Liver (tissue), 9 donors: Measurements from ENCODE around the gene CTNNA2. TPM values are rescaled to one million over a fixed set of nuclear protein-coding genes. Genes with fewer than 3 reads are reported as not detected.

ENCODE experiments used
- DNase-seq: peaks from one replicate; pipeline ENCODE4 v3.0.0-alpha.2; 2017; ENCODE audit warnings: low spot score
- H3K27ac ChIP-seq, 2 donors: one replicate each; pipeline ENCODE4 v1.7.0; 2013; ENCODE audit warnings: inconsistent platforms in 2 of 2, low read length in 2 of 2, control low read depth in 1 of 2, low read depth in 1 of 2, mild to moderate bottlenecking in 1 of 2
- H3K27me3 ChIP-seq, 4 donors: one replicate each; pipeline versions ENCODE4 v1.6.1 to v1.7.0; 2013; ENCODE audit warnings: low read length in 3 of 4, inconsistent platforms in 1 of 4, mild to moderate bottlenecking in 1 of 4, moderate library complexity in 1 of 4; ENCODE audit not compliant: control insufficient read depth in 4 of 4, insufficient read depth in 4 of 4
- H3K36me3 ChIP-seq, 4 donors: one replicate each; pipeline versions ENCODE4 v1.6.1 to v1.7.0; 2013; ENCODE audit warnings: low read length in 3 of 4, mild to moderate bottlenecking in 3 of 4, low read depth in 1 of 4, moderate library complexity in 1 of 4; ENCODE audit not compliant: control insufficient read depth in 4 of 4, insufficient read depth in 3 of 4
- H3K4me1 ChIP-seq, 4 donors: one replicate each; pipeline versions ENCODE4 v1.6.1 to v1.7.0; 2013; ENCODE audit warnings: low read length in 3 of 4, mild to moderate bottlenecking in 3 of 4, moderate library complexity in 1 of 4; ENCODE audit not compliant: control insufficient read depth in 4 of 4, insufficient read depth in 4 of 4
- H3K4me3 ChIP-seq, 3 donors: one replicate each; pipeline versions ENCODE4 v1.6.1 to v1.7.0; 2013; ENCODE audit warnings: low read length in 3 of 3, control low read depth in 1 of 3, low read depth in 1 of 3, mild to moderate bottlenecking in 1 of 3
- H3K9ac ChIP-seq, 2 donors: one replicate each; pipeline ENCODE4 v1.7.0; 2013; ENCODE audit warnings: low read length in 2 of 2, mild to moderate bottlenecking in 2 of 2, moderate library complexity in 2 of 2, control low read depth in 1 of 2, low read depth in 1 of 2
- H3K9me3 ChIP-seq, 4 donors: one replicate each; pipeline versions ENCODE4 v1.6.1 to v1.7.0; 2013; ENCODE audit warnings: low read length in 3 of 4; ENCODE audit not compliant: control insufficient read depth in 4 of 4
- EGR1 ChIP-seq, 2 donors: IDR thresholded peaks; 2 replicates each; pipeline ENCODE4 v1.6.1; 2016 to 2018; ENCODE audit warnings: antibody characterized with exemption in 2 of 2, low read depth in 2 of 2
- FOXA1 ChIP-seq: IDR thresholded peaks from 2 replicates; pipeline ENCODE4 v1.6.1; 2016; ENCODE audit warnings: antibody characterized with exemption
- GABPA ChIP-seq, 2 donors: IDR thresholded peaks in 1 of 2; conservative IDR thresholded peaks in 1 of 2; 2 replicates each; pipeline ENCODE4 v1.6.1; 2016; ENCODE audit warnings: antibody characterized with exemption in 2 of 2, mild to moderate bottlenecking in 1 of 2, moderate library complexity in 1 of 2
- HNF4G ChIP-seq: IDR thresholded peaks from 2 replicates; pipeline ENCODE4 v1.6.1; 2016; ENCODE audit warnings: antibody characterized with exemption
- JUND ChIP-seq, 2 donors: IDR thresholded peaks; 2 replicates each; pipeline ENCODE4 v1.6.1; 2016; ENCODE audit warnings: antibody characterized with exemption in 2 of 2
- NR2F2 ChIP-seq: IDR thresholded peaks from 2 replicates; pipeline ENCODE4 v1.6.1; 2016; ENCODE audit warnings: antibody characterized with exemption
- RAD21 ChIP-seq, 2 donors: IDR thresholded peaks; 2 replicates each; pipeline ENCODE4 v1.6.1; 2016; ENCODE audit warnings: antibody characterized with exemption in 2 of 2, mild to moderate bottlenecking in 2 of 2
- RXRA ChIP-seq, 2 donors: IDR thresholded peaks; 2 replicates each; pipeline ENCODE4 v1.6.1; 2017 to 2018; ENCODE audit warnings: antibody characterized with exemption in 2 of 2, mild to moderate bottlenecking in 1 of 2
- SP1 ChIP-seq: IDR thresholded peaks from 2 replicates; pipeline ENCODE4 v1.6.1; 2018; ENCODE audit warnings: antibody characterized with exemption, mild to moderate bottlenecking
- TAF1 ChIP-seq: conservative IDR thresholded peaks from 2 replicates; pipeline ENCODE4 v1.6.1; 2016; ENCODE audit warnings: antibody characterized with exemption, mild to moderate bottlenecking
- WGBS: extraction: QIAGEN DNeasy Blood & Tissue Kit; methylation state at CpG from one replicate; pipeline ENCODE4 v1.1.7; 2013; 5-methylcytosine and 5-hydroxymethylcytosine counted together
- polyA plus RNA-seq, 2 donors: library from polyadenylated mRNA; stranded (reverse) in 1 of 2; unstranded in 1 of 2; fragments of 200-250 nt in 1 of 2; fragments of >200 nt in 1 of 2; fragmentation: Nextera tagmentation in 1 of 2; extraction: Ambion mirVana in 1 of 2; gene quantifications; one replicate each; pipeline versions ENCODE4 v1.2.1 to v1.2.3, GENCODE V29; 2013 to 2015
- total RNA-seq, 2 donors: library from RNA; depleted of rRNA; stranded (reverse); fragments of >200 nt; gene quantifications; one replicate each; pipeline ENCODE4 v1.2.3, GENCODE V29; 2014
- TF ChIP-seq, protein P1 (sequence below): IDR thresholded peaks from 2 replicates; pipeline ENCODE4 v1.6.1; 2016; ENCODE audit warnings: antibody characterized with exemption
- TF ChIP-seq, protein P2 (sequence below): fragments of 150-350 bp; IDR thresholded peaks from 2 replicates; pipeline ENCODE4 v1.5.1; 2017; ENCODE audit warnings: improper control_type of control experiment, low read depth, low read length; ENCODE audit not compliant: missing input control
- TF ChIP-seq, protein P3 (sequence below): IDR thresholded peaks from 2 replicates; pipeline ENCODE4 v1.6.1; 2016; ENCODE audit warnings: antibody characterized with exemption
- donor health status: healthy.
- donor health status: healthy.
- donor health status: healthy.
- donor health status: healthy.
- donor health status: healthy.

The CTNNA2 gene
- total and polyA plus RNA-seq, 4 donors = 0.05 TPM; not detected in 3

DNA sequence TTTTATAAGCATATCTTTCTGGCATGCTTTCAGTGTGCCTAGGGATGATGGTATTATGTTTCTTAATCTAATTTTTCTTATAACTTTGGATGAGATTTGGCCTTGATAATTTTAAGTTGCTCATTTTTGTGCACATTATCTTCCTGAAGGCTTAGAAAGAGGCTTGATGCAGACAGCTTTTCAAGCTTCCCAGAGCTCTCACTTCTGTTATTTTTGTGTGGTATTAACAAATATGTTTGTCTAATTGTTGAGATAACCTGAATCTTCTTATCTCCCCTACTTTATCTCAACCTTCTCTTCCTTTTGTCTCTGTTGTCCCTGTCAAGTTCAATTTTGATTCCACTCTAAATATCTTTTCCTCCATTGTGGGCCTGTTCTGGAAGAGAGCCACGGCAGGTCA is 904.9 kb downstream of the CTNNA2 start:
- Histone ChIP-seq H3K27ac (no peak overlapping the region), H3K4me1 (no peaks in the 10 kb centered on the region), H3K9ac (no peak overlapping the region), H3K27me3 (no peaks in the 10 kb centered on the region), H3K9me3 (peaks cover 0 to 3% (median 0%) of the 10 kb centered on the region in 4 donors), H3K4me3 (no peak overlapping the region), H3K36me3 (no peaks in the 10 kb centered on the region)
- TF ChIP-seq NR2F2 = no peak
- DNase-seq = no peak
- WGBS = 76% methylated on average over 1 of the region's 1 CpG

DNA sequence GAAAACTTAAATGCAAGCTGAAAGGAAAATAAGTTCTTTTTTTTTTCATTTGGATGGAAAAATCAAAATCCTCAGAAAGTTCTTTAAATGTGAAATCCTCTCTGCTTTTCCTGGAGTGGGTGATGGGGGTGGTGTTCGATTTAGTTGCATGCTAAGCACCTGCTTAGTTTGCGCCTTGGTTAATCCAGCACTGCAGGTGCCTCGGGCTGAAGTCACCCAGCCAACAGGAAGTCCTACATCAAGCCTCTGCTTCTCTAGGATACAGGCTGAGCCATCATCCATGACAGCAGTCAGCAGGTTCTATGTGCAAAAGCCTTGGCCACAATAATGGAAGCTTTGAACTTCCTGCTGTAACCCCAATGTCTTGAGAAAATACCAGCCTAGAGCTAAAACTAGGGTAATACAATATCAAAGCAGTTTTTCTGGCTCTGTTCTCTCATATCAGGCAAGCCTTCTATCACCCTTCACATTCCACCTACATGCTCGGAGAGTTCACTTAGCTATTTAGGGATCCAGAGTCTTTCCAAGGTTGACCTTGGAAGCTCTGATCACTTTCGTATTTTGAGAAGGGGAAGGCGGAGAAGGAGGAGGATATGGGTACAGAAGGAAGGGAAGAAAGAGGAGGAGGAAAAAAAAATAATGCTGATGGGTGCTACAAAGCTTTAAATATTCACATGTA is 907.8 kb downstream of the CTNNA2 start:
- 64% methylated on average over 6 of the region's 6 CpGs for WGBS
- H3K9me3 ChIP-seq = no peaks in the 10 kb centered on the region
- TF ChIP-seq, protein P1, sequence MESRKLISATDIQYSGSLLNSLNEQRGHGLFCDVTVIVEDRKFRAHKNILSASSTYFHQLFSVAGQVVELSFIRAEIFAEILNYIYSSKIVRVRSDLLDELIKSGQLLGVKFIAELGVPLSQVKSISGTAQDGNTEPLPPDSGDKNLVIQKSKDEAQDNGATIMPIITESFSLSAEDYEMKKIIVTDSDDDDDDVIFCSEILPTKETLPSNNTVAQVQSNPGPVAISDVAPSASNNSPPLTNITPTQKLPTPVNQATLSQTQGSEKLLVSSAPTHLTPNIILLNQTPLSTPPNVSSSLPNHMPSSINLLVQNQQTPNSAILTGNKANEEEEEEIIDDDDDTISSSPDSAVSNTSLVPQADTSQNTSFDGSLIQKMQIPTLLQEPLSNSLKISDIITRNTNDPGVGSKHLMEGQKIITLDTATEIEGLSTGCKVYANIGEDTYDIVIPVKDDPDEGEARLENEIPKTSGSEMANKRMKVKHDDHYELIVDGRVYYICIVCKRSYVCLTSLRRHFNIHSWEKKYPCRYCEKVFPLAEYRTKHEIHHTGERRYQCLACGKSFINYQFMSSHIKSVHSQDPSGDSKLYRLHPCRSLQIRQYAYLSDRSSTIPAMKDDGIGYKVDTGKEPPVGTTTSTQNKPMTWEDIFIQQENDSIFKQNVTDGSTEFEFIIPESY = no peak
- no peak for TF ChIP-seq TAF1
- H3K27me3 ChIP-seq = no peaks in the 10 kb centered on the region
- H3K9ac ChIP-seq = no peak overlapping the region
- H3K4me3 ChIP-seq = no peak overlapping the region
- no peaks in the 10 kb centered on the region for H3K36me3 ChIP-seq
- H3K4me1 ChIP-seq = no peaks in the 10 kb centered on the region
- no peak overlapping the region for H3K27ac ChIP-seq
- no peak for DNase-seq

DNA sequence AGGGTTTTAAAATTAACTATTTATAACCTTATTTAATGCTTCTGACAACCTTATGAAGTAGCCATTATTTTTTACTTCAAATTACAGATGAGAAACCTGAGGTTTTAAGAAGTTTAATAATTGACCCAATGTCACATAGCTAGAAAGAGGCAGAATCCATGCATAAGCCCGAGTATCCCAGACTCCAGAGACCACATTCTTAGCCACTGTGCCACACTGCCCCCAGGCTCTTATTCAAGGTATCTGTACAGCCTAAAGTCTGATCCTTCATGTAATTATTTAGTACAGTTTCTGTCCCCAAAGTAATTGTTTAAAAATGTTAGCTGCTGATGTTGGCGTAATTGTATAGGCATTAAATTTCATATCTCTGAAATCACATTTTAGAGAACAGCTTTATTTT is 916.4 kb downstream of the CTNNA2 start:
- H3K27ac ChIP-seq = no peak overlapping the region
- H3K4me1 ChIP-seq = no peaks in the 10 kb centered on the region
- TF ChIP-seq TAF1 (no peak), FOXA1 (no peak), HNF4G (no peak), SP1 (no peak), JUND (IDR thresholded peaks at IDR 0.05) (no peak), EGR1 (IDR thresholded peaks at IDR 0.05; ENCODE audit: low read depth in 2 of 2) (no peak), RAD21 (IDR thresholded peaks at IDR 0.05) (no peak), RXRA (IDR thresholded peaks at IDR 0.05) (no peak), GABPA (IDR thresholded peaks at IDR 0.05 in 1 of 2, conservative IDR thresholded peaks at IDR 0.05 in 1 of 2) (no peak)
- TF ChIP-seq, protein P2, sequence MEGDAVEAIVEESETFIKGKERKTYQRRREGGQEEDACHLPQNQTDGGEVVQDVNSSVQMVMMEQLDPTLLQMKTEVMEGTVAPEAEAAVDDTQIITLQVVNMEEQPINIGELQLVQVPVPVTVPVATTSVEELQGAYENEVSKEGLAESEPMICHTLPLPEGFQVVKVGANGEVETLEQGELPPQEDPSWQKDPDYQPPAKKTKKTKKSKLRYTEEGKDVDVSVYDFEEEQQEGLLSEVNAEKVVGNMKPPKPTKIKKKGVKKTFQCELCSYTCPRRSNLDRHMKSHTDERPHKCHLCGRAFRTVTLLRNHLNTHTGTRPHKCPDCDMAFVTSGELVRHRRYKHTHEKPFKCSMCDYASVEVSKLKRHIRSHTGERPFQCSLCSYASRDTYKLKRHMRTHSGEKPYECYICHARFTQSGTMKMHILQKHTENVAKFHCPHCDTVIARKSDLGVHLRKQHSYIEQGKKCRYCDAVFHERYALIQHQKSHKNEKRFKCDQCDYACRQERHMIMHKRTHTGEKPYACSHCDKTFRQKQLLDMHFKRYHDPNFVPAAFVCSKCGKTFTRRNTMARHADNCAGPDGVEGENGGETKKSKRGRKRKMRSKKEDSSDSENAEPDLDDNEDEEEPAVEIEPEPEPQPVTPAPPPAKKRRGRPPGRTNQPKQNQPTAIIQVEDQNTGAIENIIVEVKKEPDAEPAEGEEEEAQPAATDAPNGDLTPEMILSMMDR = no peak
- TF ChIP-seq, protein P3, sequence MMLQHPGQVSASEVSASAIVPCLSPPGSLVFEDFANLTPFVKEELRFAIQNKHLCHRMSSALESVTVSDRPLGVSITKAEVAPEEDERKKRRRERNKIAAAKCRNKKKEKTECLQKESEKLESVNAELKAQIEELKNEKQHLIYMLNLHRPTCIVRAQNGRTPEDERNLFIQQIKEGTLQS = no peak
- H3K36me3 ChIP-seq = no peaks in the 10 kb centered on the region
- H3K4me3 ChIP-seq = no peak overlapping the region
- no peak for DNase-seq
- peaks cover 0 to 2% (median 0%) of the 10 kb centered on the region in 4 donors for H3K27me3 ChIP-seq
- H3K9ac ChIP-seq = no peak overlapping the region
- no peaks in the 10 kb centered on the region for H3K9me3 ChIP-seq
- 71% methylated on average over 2 of the region's 2 CpGs for WGBS
